Pulmonary artery endothelial cell (primary cell): ENCODE results near the gene CYP4F22. TPM values are rescaled to one million over a fixed set of nuclear protein-coding genes. Genes with fewer than 3 reads are reported as not detected.
"Not testable (repeated sequence)": the region's sequence is repeated elsewhere in the genome, so short reads cannot be mapped to it uniquely, and the experiment has no call there.

Experiments used
- DNase-seq: peaks from one replicate; pipeline ENCODE4 v3.0.0-alpha.2; 2011; ENCODE audit warnings: low read depth, low spot score
- total RNA-seq: library from RNA; depleted of rRNA; stranded (reverse); fragments of >200 nt; gene quantifications from 2 replicates; pipeline ENCODE4 v1.2.3, GENCODE V29; 2014

The CYP4F22 gene
- total RNA-seq = not detected in 2 replicates

- DNase-seq = no peak
Observed at GRCh38 chr19:15508035-15508710, at the start of gene CYP4F22. Gene CYP4F22 (plus strand): TSS chr19:15508525. CDS start chr19:15525337, 16,812 bp downstream.

- no peak for DNase-seq
Observed at GRCh38 chr19:15461694-15462093, 46.6 kb upstream of the CYP4F22 start.

DNA sequence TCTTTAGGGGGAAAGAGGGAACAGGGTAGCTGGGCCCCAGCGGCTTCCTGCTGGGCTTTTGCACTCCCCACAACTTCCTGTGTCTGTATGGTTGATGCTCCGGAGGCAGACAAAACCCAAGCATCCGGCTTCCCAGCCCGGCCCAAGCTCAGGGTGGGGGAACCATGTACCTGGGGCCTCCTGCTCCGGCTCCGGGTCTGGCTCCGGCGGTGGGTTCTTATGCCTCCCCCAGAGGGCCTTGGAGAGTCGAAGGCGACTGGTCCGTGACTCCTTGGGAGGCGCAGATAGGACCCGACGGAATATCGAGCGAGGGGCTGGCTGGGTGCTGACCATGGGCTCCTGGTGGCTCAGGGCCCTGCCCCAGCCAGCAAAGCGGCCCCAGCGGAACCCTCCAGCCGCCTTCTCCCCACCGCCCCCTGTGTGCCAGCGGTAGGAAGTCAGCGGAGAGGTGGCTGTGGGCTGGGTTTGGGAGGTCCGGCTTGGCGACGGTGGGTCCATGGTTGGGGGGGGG is 44.4 kb upstream of the CYP4F22 start:
- DNase-seq = no peak

- DNase-seq = no peak
Observed at GRCh38 chr19:15464394-15465385, 43.6 kb upstream of the CYP4F22 start, which contains the start of gene RASAL3. Gene RASAL3 (minus strand): TSS chr19:15464544. CDS start chr19:15464358, 186 bp downstream.

- DNase-seq = peak; percentile 92
Observed at GRCh38 chr19:15466851-15467733, 41.2 kb upstream of the CYP4F22 start.

DNA sequence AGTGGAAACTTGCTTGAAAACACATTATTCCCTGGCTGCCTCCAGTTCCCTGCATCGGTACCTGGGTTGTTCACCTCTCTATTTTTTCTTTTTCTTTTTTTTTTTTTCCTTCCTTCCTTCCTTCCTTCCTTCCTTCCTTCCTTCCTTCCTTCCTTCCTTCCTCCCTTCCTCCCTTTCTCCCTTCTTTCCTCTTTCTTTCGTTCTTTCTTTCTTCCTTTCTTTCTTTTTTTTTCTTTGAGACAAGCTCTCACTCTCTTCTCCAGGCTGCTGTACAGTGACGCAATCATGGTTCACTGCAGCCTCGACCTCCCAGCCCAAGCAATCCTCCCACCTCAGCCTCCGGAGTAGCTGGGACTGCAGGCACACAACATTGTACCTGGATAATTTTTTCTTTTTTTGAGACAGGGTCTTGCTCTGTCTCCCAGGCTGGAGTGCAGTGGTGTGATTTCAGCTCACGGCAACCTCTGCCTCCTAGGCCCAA is 40.6 kb upstream of the CYP4F22 start:
- DNase-seq = no peak

GRCh38 chr19:15468675-15469512 is 39.4 kb upstream of the CYP4F22 start:
- DNase-seq = no peak

- DNase-seq = no peak
Observed at GRCh38 chr19:15469513-15470297, 38.6 kb upstream of the CYP4F22 start.

- no peak for DNase-seq
Observed at GRCh38 chr19:15471639-15472101, 36.7 kb upstream of the CYP4F22 start.

- not testable (repeated sequence) for DNase-seq
Observed at GRCh38 chr19:15473821-15474220, 34.5 kb upstream of the CYP4F22 start.

DNA sequence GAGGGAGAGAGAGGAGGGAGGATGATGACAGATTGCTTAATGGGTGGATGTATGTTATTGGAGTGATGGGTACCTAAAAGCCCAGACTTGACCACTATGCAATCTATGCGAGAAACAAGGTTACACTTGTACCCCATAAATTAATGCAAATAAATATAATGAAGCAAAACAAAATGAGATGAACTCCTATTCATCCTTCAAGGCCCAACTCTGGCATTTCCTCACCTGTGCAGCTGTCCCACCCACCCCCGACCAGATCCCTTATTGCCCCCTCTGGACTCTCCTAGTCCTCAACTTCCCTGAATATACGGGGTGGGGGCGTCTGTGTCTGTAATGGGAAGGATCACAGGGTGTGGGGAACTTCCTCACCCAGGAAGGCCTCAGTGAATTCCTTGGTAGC is 33.2 kb upstream of the CYP4F22 start:
- no peak for DNase-seq

DNA sequence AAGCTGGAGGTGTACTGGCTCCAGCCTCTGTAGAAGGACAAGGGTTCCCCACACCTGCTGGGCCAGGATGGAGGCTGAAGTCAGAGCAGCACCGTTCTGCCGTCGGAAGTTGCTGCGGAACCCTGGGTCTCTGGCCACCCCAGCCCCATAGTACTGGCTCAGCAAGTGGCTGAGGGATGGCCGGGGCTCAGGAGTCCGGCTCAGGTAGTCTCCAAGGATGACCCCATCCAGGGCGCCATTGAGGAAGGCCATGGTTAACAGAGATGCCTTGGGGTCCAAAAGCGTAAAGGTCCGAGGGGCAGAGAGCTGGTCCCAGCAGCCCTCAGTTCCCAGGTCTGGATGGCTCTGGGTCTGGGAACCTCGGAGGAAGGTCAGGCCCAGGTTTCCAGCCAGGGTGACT is 32.7 kb upstream of the CYP4F22 start:
- DNase-seq = no peak

DNA sequence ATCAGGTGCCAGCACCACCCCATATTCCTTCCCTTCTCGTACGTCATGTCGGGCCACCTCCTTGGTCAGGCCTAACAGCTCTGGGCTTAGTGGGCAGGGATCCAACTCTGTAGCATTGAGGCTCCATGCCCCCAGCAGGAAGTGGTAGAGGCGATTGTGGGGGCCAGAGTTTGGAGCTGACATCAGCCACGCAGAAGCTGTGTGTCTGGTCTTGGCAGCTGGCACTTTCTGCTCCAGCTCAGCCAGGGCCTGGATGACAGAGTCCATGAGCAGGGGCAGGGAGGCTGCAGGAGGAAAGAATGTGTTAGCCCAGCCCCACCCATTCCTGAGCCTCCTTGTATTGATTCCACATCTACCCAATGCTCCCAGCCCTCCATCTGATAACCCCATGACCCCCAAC is 32.0 kb upstream of the CYP4F22 start:
- DNase-seq = no peak

DNA sequence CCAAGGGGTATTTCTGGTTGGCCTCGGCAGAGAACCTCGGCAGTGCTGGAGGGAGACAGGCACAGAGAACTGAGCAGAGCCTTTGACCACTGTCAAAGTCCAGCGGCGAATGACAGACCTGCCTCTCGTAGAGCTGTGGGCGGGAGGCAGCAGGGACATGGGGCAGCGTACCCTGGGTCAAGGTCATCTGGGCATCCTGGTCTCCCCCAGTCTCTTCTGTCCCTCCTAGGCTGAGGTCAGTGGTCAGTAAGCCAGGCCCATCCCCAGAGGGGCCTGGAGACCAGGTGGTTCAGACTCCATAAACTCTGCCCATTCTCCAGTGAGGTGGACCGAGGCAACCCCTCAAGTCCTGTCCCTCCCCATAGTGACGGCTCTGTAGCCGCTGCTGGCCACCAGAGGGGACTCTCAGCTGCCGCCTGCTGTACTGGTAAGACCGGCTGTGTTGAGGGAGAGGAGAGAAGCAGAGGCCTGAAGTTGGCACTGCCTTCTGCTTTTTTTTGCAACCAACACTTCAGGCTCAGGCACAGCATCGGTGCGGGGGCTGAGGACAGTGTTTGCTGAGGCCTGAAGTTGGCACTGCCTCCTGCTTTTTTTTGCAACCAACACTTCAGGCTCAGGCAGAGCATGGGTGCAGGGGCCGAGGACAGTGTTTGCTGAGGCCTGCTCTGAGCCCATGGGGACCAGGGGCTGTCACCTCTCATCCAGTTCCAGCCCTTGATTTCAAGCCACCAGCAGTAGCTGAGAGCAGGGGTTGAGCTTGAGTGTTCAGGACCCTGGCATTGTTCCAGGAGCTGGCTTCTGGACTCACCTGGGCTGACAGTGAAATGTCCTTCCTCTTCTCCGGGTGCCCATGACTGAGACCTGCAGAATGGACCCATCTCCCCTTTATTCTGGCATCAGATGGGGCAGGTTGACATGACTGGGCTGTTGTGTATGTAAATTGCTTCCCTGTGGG is 28.7 kb upstream of the CYP4F22 start, which contains the start of gene PGLYRP2:
TSS of gene PGLYRP2 (minus strand) at position 111 of the 955 bp plus-strand sequence. CDS start 130 bp downstream, outside the sequence.
- DNase-seq = no peak

- not testable (repeated sequence) for DNase-seq
Observed at GRCh38 chr19:15480996-15481395, 27.3 kb upstream of the CYP4F22 start.

GRCh38 chr19:15485768-15486167 is 22.6 kb upstream of the CYP4F22 start:
- not testable (repeated sequence) for DNase-seq

DNA sequence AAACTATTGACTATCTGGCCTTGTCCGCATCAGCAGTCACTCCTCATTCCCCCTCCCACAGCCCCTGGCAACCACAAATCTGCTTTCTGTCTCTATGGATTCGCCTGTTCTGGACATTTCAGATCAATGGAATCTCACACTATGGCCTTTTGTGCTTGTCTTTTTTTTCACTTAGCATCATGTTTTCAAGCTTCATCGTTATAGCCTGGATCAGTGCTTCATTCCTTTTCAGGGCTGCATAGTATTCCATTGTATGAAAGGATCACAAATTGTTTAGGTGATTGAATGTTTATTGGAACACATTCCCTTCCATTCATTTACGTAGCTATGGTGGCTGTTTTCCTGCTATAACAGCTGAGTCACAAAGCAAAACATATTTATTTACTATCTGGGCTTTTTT is 21.3 kb upstream of the CYP4F22 start:
- DNase-seq = no peak
